ENCODE data around the gene PDZD4.

Gene PDZD4

GRCh38 chrX:153773218-153773611 is 57.1 kb downstream of the PDZD4 start:
- no peak for DNase-seq (ENCODE audit: extremely low read depth, low read depth)
- TF ChIP-seq CTCF (IDR thresholded peaks at IDR 0.05; ENCODE audit: low read depth, low read length, missing control alignments): no peak
- H3K4me3 ChIP-seq (replicated peaks; ENCODE audit: low read depth, low read length): no peak overlapping the region

GRCh38 chrX:153772316-153773217 is 57.8 kb downstream of the PDZD4 start:
- no peak for TF ChIP-seq CTCF (IDR thresholded peaks at IDR 0.05; ENCODE audit: low read depth, low read length, missing control alignments)
- DNase-seq (ENCODE audit: extremely low read depth, low read depth): no peak
- no peak overlapping the region for H3K4me3 ChIP-seq (replicated peaks; ENCODE audit: low read depth, low read length)

- no peak for TF ChIP-seq CTCF (IDR thresholded peaks at IDR 0.05; ENCODE audit: low read depth, low read length, missing control alignments)
- no peak for DNase-seq (ENCODE audit: extremely low read depth, low read depth)
- H3K4me3 ChIP-seq (replicated peaks; ENCODE audit: low read depth, low read length): no peak overlapping the region
These were observed 58.7 kb downstream of the PDZD4 start for GRCh38 chrX:153771415-153772315.

- TF ChIP-seq CTCF (IDR thresholded peaks at IDR 0.05; ENCODE audit: low read depth, low read length, missing control alignments): no peak
- no peak for DNase-seq (ENCODE audit: extremely low read depth, low read depth)
- no peak overlapping the region for H3K4me3 ChIP-seq (replicated peaks; ENCODE audit: low read depth, low read length)
These were observed 59.5 kb downstream of the PDZD4 start for GRCh38 chrX:153770601-153771414.

GRCh38 chrX:153769865-153770600 is 60.3 kb downstream of the PDZD4 start:
- H3K4me3 ChIP-seq (replicated peaks; ENCODE audit: low read depth, low read length): no peak overlapping the region
- no peak for TF ChIP-seq CTCF (IDR thresholded peaks at IDR 0.05; ENCODE audit: low read depth, low read length, missing control alignments)
- no peak for DNase-seq (ENCODE audit: extremely low read depth, low read depth)

Data from HFF-Myc (cell line).